Spinal cord (tissue), 10 donors: Measurements from ENCODE around the gene CD93. TPM values are rescaled to one million over a fixed set of nuclear protein-coding genes. Genes with fewer than 3 reads are reported as not detected.

Source experiments
- DNase-seq, 6 donors: peaks; one replicate each; pipeline versions ENCODE4 v3.0.0 to v3.0.0-alpha.2; 2013 to 2015; ENCODE audit warnings: low spot score in 6 of 6, low read depth in 4 of 6
- H3K27ac ChIP-seq: one replicate; pipeline ENCODE4 v1.5.1; 2013; ENCODE audit warnings: low read depth, low read length, control low read depth
- H3K27me3 ChIP-seq: one replicate; pipeline ENCODE4 v1.6.1; 2013; ENCODE audit warnings: low read length; ENCODE audit not compliant: control insufficient read depth, insufficient read depth
- H3K36me3 ChIP-seq: one replicate; pipeline ENCODE4 v1.6.1; 2013; ENCODE audit warnings: low read length; ENCODE audit not compliant: control insufficient read depth, insufficient read depth
- H3K4me1 ChIP-seq: one replicate; pipeline ENCODE4 v1.6.1; 2013; ENCODE audit warnings: low read length; ENCODE audit not compliant: control insufficient read depth, insufficient read depth
- H3K4me3 ChIP-seq: one replicate; pipeline ENCODE4 v1.5.1; 2013; ENCODE audit warnings: low read depth, low read length, control low read depth
- H3K9me3 ChIP-seq: one replicate; pipeline ENCODE4 v1.6.1; 2013; ENCODE audit warnings: low read length; ENCODE audit not compliant: control insufficient read depth, insufficient read depth
- WGBS: methylation state at CpG from one replicate; pipeline ENCODE4 v1.1.5; 2013; ENCODE audit warnings: missing lambda C conversion rate; ENCODE audit not compliant: insufficient coverage; 5-methylcytosine and 5-hydroxymethylcytosine counted together
- polyA plus RNA-seq, 2 donors: library from polyadenylated mRNA; unstranded; fragments of 120-200 nt; gene quantifications; one replicate each; pipeline ENCODE4 v1.2.1, GENCODE V29; 2013; ENCODE audit not compliant: insufficient read length in 2 of 2
- total RNA-seq, 2 donors: library from RNA; depleted of rRNA in 1 of 2; stranded (reverse); fragments of 120-200 nt in 1 of 2; fragments of >200 nt in 1 of 2; gene quantifications; one replicate each; pipeline versions ENCODE4 v1.2.3 to v1.2.4, GENCODE V29; 2013 to 2014
- donor health status: healthy.

The CD93 gene
- total and polyA plus RNA-seq, 4 donors: 19.6 to 54.5 (median 26.6) TPM

DNA sequence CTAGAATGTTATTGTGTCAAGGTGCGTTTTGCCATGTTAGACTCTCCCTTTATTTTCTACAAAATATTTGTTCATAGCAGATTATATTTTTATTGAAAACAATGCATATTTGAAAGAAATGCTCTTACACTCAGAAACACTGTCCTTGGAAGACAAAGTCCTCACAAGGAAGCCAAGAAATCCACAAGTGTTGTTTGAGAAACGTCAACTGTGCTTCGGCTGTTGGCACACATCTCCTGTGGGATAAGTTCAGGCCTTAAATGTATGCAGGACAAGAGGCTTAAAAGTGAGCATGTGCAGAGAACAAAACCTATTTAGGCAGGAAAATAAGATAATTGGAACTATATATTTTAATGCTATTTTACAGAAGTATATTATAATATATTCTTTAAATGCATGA, 27.1 kb downstream of the CD93 start:
- H3K27me3 ChIP-seq: no peaks in the 10 kb centered on the region
- no peak for DNase-seq
- H3K27ac ChIP-seq: no peak overlapping the region
- H3K4me1 ChIP-seq: peaks cover 5% of the 10 kb centered on the region
- H3K9me3 ChIP-seq: no peaks in the 10 kb centered on the region
- 60% methylated on average over 2 of the region's 3 CpGs for WGBS
- H3K4me3 ChIP-seq: no peak overlapping the region
- no peaks in the 10 kb centered on the region for H3K36me3 ChIP-seq

DNA sequence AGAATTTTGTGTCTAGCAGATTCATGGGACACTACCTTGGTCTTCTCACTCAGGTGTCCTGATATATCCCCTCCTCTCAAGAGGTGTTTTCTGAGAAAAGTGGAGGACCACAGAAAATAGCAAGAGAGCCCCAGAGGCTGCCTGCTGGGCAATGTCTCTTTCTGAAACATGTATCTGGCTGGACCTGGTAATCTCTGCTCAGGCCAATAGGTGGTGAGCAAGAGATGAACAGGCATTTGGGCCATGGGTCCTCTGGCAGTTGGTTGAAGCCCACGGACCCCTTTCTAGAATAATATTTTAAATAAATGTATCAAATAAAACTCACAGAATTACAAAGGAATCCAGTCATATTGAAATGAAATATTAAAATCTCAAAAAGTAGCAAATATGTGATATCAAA, 27.9 kb downstream of the CD93 start:
- no CpG with 5 or more reads among the region's 1 CpG for WGBS
- H3K4me1 ChIP-seq: peaks cover 5% of the 10 kb centered on the region
- no peaks in the 10 kb centered on the region for H3K36me3 ChIP-seq
- H3K4me3 ChIP-seq: no peak overlapping the region
- no peaks in the 10 kb centered on the region for H3K27me3 ChIP-seq
- no peak overlapping the region for H3K27ac ChIP-seq
- H3K9me3 ChIP-seq: no peaks in the 10 kb centered on the region
- no peak for DNase-seq

DNA sequence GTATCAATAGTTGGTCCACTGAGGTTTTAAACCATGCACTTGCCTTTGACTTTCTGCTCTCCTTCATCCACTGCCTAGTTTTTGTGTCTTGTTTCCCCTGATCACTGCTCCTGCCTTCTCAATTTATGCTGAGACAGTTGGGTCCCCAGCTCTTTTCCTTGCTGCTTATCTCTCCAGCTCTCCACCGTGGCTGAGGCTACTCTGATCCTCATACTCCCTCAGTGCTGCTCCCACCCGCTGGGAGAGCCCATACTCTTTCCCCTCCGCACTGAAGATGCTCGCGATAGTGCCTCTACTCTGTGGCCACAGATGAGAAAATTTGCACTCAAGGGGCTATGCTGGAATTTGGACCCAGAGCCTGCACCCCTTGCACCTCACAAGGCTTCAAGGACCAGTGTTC, 33.2 kb downstream of the CD93 start:
- H3K4me1 ChIP-seq: peaks cover 33% of the 10 kb centered on the region
- no peaks in the 10 kb centered on the region for H3K36me3 ChIP-seq
- H3K27me3 ChIP-seq: peaks cover 35% of the 10 kb centered on the region
- H3K27ac ChIP-seq: no peak overlapping the region
- no peak for DNase-seq
- no peak overlapping the region for H3K4me3 ChIP-seq
- no peaks in the 10 kb centered on the region for H3K9me3 ChIP-seq
- 93% methylated on average over 5 of the region's 5 CpGs for WGBS

DNA sequence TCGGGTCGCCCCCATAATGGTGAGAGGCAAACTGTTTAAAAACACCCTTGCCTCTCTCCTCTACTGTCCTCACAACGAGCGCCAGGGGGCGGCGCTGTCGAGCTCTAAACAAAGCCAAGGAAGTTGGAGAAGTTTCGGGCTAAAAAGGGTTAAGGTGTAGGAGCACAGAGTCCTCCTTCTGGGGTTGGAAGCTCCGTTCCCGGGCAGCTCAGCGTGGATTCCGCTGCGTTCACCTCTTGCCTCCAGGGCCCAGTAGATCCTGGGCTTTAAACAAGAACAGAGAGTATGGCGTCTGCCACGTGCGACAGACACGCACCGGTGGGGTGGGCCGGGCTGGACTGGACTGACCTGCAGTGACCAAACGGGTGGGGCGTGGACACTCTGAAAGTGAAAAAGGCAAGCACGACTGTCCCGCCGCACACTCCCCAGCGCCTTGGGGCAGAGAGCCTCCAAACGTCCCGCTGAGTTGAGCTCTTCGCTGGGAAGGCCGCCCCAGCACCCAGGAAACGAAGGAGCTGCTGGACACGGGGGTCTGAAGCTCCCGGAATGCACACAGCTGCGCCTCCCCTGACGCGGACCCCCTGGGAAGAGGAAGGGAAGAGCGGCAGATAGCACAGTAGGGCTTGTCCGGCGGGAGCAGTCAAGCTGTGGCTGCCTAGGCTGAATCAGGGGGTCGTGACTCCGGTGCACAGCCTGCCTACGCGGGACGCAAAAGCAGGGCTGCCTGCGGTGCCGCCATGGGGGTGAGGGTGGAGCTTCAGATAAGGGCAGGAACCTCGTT, 35.1 kb downstream of the CD93 start:
- no peaks in the 10 kb centered on the region for H3K36me3 ChIP-seq
- DNase-seq: peak in 3 of 6 donors; percentile 47 to 84 (median 78)
- peak overlapping the region; percentile 48 for H3K4me3 ChIP-seq
- peak overlapping the region; percentile 48 for H3K27ac ChIP-seq
- WGBS: 4% methylated on average over 43 of the region's 46 CpGs
- H3K4me1 ChIP-seq: peaks cover 40% of the 10 kb centered on the region
- H3K9me3 ChIP-seq: no peaks in the 10 kb centered on the region
- peaks cover 53% of the 10 kb centered on the region for H3K27me3 ChIP-seq

DNA sequence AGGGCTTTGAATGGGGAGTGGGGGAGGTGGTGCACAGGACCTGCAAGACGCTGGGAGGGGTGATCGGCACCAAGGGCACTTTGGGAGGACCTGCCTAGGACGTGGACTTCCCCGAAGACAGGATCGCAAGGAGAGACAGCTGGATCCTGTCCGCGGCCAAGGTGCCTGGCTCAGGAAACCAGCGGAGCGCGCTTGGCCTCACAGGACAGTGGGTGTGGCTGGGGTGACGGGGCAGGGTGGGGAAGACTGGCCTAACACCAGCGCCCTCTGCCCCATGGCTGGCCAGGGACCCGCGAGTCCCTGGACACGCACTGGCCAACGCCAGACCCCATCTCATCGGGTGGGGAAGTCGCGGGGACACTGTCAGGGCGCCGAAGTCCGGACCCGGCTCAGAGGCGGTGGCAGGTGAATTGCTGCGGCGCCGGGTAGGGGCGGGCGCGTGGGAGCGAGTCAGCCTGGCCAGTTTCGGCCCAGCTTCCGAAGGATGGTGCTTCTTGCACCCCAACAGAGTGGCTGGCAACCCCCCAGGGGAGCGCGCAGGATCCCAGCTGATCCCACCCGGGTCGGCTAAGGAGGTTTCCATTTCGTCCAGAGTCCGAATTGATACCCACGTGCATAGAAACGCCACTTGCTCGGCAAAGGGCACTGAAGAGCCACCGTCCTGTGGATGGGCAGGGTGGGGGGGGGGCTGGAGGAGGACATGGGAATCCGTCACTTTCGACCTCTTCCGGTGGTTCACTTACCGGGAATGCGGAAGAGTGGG, 35.9 kb downstream of the CD93 start:
- peak in 1 of 6 donors; percentile 21 for DNase-seq
- peak overlapping the region; percentile 48 for H3K4me3 ChIP-seq
- H3K36me3 ChIP-seq: no peaks in the 10 kb centered on the region
- peak overlapping the region; percentile 50 for H3K27ac ChIP-seq
- peaks cover 40% of the 10 kb centered on the region for H3K4me1 ChIP-seq
- peaks cover 53% of the 10 kb centered on the region for H3K27me3 ChIP-seq
- no peaks in the 10 kb centered on the region for H3K9me3 ChIP-seq
- under 1% methylated on average over 43 of the region's 48 CpGs for WGBS

DNA sequence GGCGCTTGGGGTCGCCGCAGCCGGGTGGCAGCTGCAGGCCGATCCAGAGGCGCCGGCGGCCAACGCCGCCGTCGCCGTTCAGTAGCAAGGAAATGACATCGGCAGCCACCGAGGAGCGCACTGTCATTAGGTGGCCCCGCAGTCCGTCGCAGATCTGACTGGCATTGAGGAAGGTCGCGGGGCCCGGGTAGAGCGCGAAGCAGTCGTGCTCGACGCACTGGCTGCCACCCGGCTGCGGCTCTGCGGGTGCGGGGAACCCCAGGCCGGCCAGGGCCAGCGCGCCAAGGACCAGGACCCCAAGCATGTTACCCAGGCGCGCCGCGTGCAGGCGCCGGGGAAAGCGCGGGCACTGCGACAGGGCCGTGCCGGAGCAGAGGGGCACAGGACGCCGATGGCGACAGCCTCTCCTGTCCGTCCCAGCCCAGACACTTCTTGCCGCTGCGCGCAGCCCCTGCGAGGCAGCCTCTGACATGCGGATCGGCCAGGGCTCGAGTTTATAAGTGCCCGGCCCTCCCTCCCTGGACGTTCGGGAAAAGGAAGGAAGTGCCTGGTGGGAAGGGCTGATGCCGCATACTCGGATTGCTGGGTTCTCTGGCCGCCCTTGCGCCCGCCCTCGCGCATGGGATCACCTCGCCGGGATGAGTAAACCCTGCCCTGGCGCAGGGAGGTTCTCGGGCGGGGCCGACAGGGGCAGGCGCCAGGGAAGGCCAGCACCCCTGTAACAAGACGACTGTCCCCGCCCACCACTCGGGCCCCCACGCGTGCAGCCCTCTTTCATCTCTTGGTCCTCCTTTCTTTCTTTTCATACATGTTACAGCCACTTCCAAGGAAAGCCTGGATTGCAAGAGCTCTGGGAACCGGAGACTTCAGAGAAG, 36.7 kb downstream of the CD93 start, which contains the start of gene THBD:
TSS of gene THBD (minus strand) at position 472 of the 875 bp plus-strand sequence. CDS start at position 304, 168 bp downstream.
- DNase-seq: peak in 2 of 6 donors; percentile 58 to 71

DNA sequence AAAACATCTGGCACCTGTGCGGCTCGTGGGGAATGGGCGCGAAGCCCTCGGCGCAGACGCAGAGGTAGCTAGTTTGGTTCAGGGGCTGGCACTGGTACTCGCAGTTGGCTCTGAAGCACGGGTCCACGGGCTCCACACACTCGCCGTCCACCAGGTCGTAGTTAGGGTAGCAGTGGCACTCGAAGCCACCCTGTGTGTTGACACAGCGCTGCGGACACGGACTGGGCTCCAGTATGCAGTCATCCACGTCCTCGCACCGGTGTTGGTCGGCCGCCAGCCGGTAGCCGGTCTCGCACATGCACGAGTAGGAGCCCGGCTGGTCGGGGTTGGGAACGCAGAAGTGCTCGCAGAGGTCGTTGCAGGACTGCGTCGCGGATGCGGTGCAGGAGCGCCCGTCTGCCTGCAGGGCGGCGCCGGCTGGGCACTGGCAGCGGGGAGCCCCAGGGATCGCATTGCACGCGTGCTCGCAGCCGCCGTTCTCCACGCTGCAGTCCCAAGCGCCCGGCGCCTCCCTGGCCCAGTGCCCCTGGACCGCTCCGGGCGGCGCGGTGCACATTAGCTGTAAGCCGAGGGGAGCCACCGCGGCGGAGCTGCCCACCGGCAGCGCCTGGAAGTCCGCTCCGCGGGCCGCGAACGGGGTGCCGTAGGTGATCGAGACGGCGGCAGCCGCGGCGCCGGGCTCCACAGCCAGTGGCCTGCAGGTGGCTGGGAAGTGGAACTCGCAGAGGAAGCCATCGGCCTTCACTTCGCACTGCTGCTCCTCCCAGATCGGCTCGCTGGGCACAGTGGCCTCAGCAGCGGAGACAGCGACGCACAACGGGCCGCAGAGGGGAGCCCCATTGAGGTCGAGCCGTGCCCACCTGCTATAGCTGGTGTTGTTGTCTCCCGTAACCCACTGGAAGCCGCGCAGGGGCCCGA, 37.6 kb downstream of the CD93 start:
- H3K4me1 ChIP-seq: peaks cover 40% of the 10 kb centered on the region
- H3K4me3 ChIP-seq: peak overlapping the region; percentile 39
- WGBS: 5% methylated on average over 92 of the region's 92 CpGs
- peaks cover 53% of the 10 kb centered on the region for H3K27me3 ChIP-seq
- H3K36me3 ChIP-seq: no peaks in the 10 kb centered on the region
- H3K27ac ChIP-seq: no peak overlapping the region
- H3K9me3 ChIP-seq: no peaks in the 10 kb centered on the region
- DNase-seq: peak in 2 of 6 donors; percentile 49 to 64

More for the DNA sequence above, 36.7 kb downstream of the CD93 start, which contains the start of gene THBD:
- peak within 1 kb of the TSS; percentile 50 for H3K27ac ChIP-seq
- under 1% methylated on average over 79 of the region's 79 CpGs for WGBS
- H3K4me1 ChIP-seq: peaks cover 40% of the 10 kb centered on the region
- peak within 1 kb of the TSS; percentile 48 for H3K4me3 ChIP-seq
- H3K9me3 ChIP-seq: no peaks in the 10 kb centered on the region
- H3K36me3 ChIP-seq: no peaks in the 10 kb centered on the region
- peaks cover 53% of the 10 kb centered on the region for H3K27me3 ChIP-seq

DNA sequence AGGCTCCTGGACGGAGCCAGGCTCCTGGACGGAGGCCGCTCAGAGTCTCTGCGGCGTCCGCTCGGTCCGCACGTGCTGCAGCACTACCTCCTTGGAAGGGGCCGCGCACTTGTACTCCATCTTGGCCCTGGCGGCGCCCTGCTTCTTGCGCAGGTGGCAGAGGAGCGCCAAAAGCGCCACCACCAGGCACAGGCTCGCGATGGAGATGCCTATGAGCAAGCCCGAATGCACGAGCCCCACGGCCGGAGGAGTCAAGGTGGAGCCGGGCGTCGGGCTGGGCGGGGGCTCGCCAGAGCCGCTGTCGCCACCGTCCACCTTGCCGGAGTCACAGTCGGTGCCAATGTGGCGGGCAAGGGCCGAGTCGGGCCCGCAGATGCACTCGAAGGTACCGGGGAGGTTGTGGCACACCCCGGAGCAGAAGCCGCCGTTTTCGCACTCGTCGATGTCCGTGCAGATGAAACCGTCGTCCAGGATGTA, 38.3 kb downstream of the CD93 start:
- H3K27me3 ChIP-seq: peaks cover 53% of the 10 kb centered on the region
- no peaks in the 10 kb centered on the region for H3K9me3 ChIP-seq
- H3K36me3 ChIP-seq: no peaks in the 10 kb centered on the region
- DNase-seq: peak in 2 of 6 donors; percentile 15 to 35
- WGBS: 17% methylated on average over 47 of the region's 47 CpGs
- H3K4me3 ChIP-seq: peak overlapping the region; percentile 39
- H3K27ac ChIP-seq: no peak overlapping the region
- H3K4me1 ChIP-seq: peaks cover 40% of the 10 kb centered on the region
